Measurements from ENCODE around the gene CBARP.

GRCh38 chr19:1216756-1217155 lies 21.0 kb downstream of the CBARP start:
- TF ChIP-seq CTCF (IDR thresholded peaks at IDR 0.05) (no peak), POLR2A (IDR thresholded peaks at IDR 0.05) (no peak)
